GM12878 (cell line): ENCODE results near the gene DNMT3B. TPM values are rescaled to one million over a fixed set of nuclear protein-coding genes. Genes with fewer than 3 reads are reported as not detected.
A peak's percentile ranks its signal among the peaks of the same experiment; 100 is the strongest.

Source experiments
- BCL11A ChIP-seq: IDR thresholded peaks from 2 replicates; pipeline ENCODE4 v1.6.1; 2011; ENCODE audit warnings: low read depth, low read length
- CREB1 ChIP-seq: IDR thresholded peaks from 2 replicates; pipeline ENCODE4 v1.6.1; 2012; ENCODE audit warnings: low read depth, mild to moderate bottlenecking, inconsistent platforms
- CREM ChIP-seq: IDR thresholded peaks from 2 replicates; pipeline ENCODE4 v1.6.1; 2014; ENCODE audit warnings: antibody characterized with exemption, low read depth
- EED ChIP-seq: sonication (generic); IDR thresholded peaks from 2 replicates; pipeline ENCODE4 v1.6.1; 2016; ENCODE audit warnings: antibody characterized with exemption, low read depth
- EP300 ChIP-seq, 2 experiments: fragments of 150-350 bp in 1 of 2; IDR thresholded peaks; 2 replicates each; pipeline ENCODE4 v1.6.1; 2011 to 2012; ENCODE audit warnings: low read depth in 2 of 2, low read length in 2 of 2, borderline replicate concordance in 1 of 2, improper control_type of control experiment in 1 of 2, inconsistent platforms in 1 of 2; ENCODE audit not compliant: control insufficient read depth in 1 of 2
- ESRRA ChIP-seq: IDR thresholded peaks from 2 replicates; pipeline ENCODE4 v1.6.1; 2012; ENCODE audit warnings: mild to moderate bottlenecking, low read length, improper control_type of control experiment
- FOXM1 ChIP-seq: IDR thresholded peaks from 2 replicates; pipeline ENCODE4 v1.6.1; 2012; ENCODE audit warnings: low read depth, mild to moderate bottlenecking, inconsistent platforms, low read length, moderate library complexity
- GABPA ChIP-seq: IDR thresholded peaks from 2 replicates; pipeline ENCODE4 v1.6.1; 2014; ENCODE audit warnings: antibody characterized with exemption, low read depth, mild to moderate bottlenecking, inconsistent platforms
- IKZF1 ChIP-seq: fragments of 450-650 bp; conservative IDR thresholded peaks from 2 replicates; pipeline ENCODE4 v1.6.1; 2017; ENCODE audit warnings: antibody characterized with exemption, mild to moderate bottlenecking
- JUND ChIP-seq: IDR thresholded peaks from 2 replicates; pipeline ENCODE4 v1.6.1; 2012; ENCODE audit warnings: low read depth, mild to moderate bottlenecking, low read length, improper control_type of control experiment, moderate library complexity
- NFYA ChIP-seq: IDR thresholded peaks from 2 replicates; pipeline ENCODE4 v1.6.1; 2011; ENCODE audit warnings: low read depth, mild to moderate bottlenecking, low read length, improper control_type of control experiment, borderline replicate concordance
- RBBP5 ChIP-seq: fragments of 200-600 bp; sonication (generic); conservative IDR thresholded peaks from 2 replicates; pipeline ENCODE4 v1.6.1; 2016
- RUNX3 ChIP-seq: IDR thresholded peaks from 2 replicates; pipeline ENCODE4 v1.6.1; 2012; ENCODE audit warnings: low read length, inconsistent platforms
- SIX5 ChIP-seq: IDR thresholded peaks from 2 replicates; pipeline ENCODE4 v1.6.1; 2011; ENCODE audit warnings: mild to moderate bottlenecking, low read depth, low read length, moderate library complexity; ENCODE audit not compliant: severe bottlenecking
- SREBF1 ChIP-seq: IDR thresholded peaks from 2 replicates; pipeline ENCODE4 v1.6.1; 2012; ENCODE audit warnings: mild to moderate bottlenecking, low read length
- WRNIP1 ChIP-seq: IDR thresholded peaks from 2 replicates; pipeline ENCODE4 v1.6.1; 2011; ENCODE audit warnings: low read depth, low read length, improper control_type of control experiment, borderline replicate concordance
- ZBED1 ChIP-seq: IDR thresholded peaks from 2 replicates; pipeline ENCODE4 v1.6.1; 2016; ENCODE audit warnings: borderline replicate concordance
- ZNF217 ChIP-seq: fragments of 450-650 bp; IDR thresholded peaks from 2 replicates; pipeline ENCODE4 v1.6.1; 2017; ENCODE audit warnings: antibody characterized with exemption, mild to moderate bottlenecking
- ZNF384 ChIP-seq: IDR thresholded peaks from 2 replicates; pipeline ENCODE4 v1.6.1; 2012; ENCODE audit warnings: low read depth, mild to moderate bottlenecking, low read length, improper control_type of control experiment, borderline replicate concordance
- ZNF592 ChIP-seq: fragments of 450-650 bp; IDR thresholded peaks from 2 replicates; pipeline ENCODE4 v1.6.1; 2017; ENCODE audit warnings: mild to moderate bottlenecking, moderate library complexity
- ZSCAN29 ChIP-seq: fragments of 450-650 bp; IDR thresholded peaks from 2 replicates; pipeline ENCODE4 v1.6.1; 2017; ENCODE audit warnings: mild to moderate bottlenecking, moderate library complexity
- ZZZ3 ChIP-seq: IDR thresholded peaks from 2 replicates; pipeline ENCODE4 v1.6.1; 2011; ENCODE audit warnings: low read depth; ENCODE audit not compliant: control insufficient read depth, insufficient read length
- polyA plus RNA-seq, 11 experiments: library from polyadenylated mRNA; depleted of rRNA in 4 of 11; unstranded in 6 of 11; stranded (reverse) in 5 of 11; fragments of >200 nt; fragmentation: Nextera tagmentation in 4 of 11; fragmentation: Illumina TruSeq in 1 of 11; extraction: Ambion mirVana in 4 of 11; extraction: Trizol in 1 of 11; gene quantifications; 1 replicate in 1 of 11; 2 replicates in 10 of 11; pipeline versions ENCODE4 v1.2.1 to v1.2.3, GENCODE V29; 2011 to 2016; ENCODE audit warnings: inconsistent platforms in 2 of 11, missing spikeins in 2 of 11, low read depth in 1 of 11
- total RNA-seq, 4 experiments: library from RNA; depleted of rRNA in 3 of 4; stranded (reverse); fragments of >200 nt in 3 of 4; fragmentation: Illumina TruSeq in 1 of 4; extraction: Trizol in 1 of 4; gene quantifications; 2 replicates each; pipeline versions ENCODE4 v1.2.1 to v1.2.3, GENCODE V29; 2013 to 2021
- TF ChIP-seq, protein P1 (sequence below): fragments of 450-650 bp; IDR thresholded peaks from 2 replicates; pipeline ENCODE4 v1.6.1; 2017; ENCODE audit warnings: mild to moderate bottlenecking
- TF ChIP-seq, protein P2 (sequence below): fragments of 450-650 bp; formaldehyde crosslinking; IDR thresholded peaks from 2 replicates; pipeline ENCODE4 v1.5.0; 2022; ENCODE audit warnings: mild to moderate bottlenecking, missing genetic modification characterization

Gene DNMT3B
- total and polyA plus RNA-seq, 10 of the 15 experiments (the other 5 are each of a cell fraction or from before 2014, with no cell fraction given) = 0.23 to 1.9 (median 1.1) TPM

DNA sequence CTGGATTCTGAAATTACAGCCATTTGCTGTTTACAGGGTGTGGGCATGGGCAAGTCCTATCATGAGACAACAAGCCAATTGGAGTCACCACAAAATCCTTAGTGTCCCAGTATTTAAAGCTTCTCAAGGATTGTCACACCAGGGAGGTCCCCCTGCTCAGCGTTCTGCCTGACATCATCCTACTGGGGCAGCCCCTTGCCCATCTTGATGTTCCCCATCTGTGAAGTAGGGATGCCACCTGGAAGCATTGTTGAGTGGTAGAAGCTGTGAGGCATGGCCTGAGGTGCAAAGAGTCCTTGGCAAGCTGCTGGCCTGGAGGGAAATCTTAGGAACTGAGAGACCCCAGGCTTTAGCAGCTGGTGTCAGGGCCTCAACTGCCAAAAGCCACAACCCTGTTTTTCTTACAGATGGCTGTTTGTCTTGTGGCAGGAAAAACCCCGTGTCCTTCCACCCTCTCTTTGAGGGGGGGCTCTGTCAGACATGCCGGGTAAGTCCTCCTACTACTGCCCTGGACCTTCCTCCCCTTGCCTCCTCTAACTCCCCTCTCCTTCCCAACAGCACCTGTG lies 34.3 kb downstream of the DNMT3B start (continued):
- TF ChIP-seq ZNF592 = no peak
- TF ChIP-seq GABPA = no peak
- no peak for TF ChIP-seq FOXM1
- TF ChIP-seq RUNX3 = peak; percentile 37; the same call in 1 of the 2 replicates
- no peak for TF ChIP-seq ZNF217
- TF ChIP-seq ZNF384 = no peak
- TF ChIP-seq CREB1 = no peak
- TF ChIP-seq SREBF1 = no peak
- no peak for TF ChIP-seq WRNIP1
- no peak for TF ChIP-seq ESRRA
- TF ChIP-seq, protein P1, sequence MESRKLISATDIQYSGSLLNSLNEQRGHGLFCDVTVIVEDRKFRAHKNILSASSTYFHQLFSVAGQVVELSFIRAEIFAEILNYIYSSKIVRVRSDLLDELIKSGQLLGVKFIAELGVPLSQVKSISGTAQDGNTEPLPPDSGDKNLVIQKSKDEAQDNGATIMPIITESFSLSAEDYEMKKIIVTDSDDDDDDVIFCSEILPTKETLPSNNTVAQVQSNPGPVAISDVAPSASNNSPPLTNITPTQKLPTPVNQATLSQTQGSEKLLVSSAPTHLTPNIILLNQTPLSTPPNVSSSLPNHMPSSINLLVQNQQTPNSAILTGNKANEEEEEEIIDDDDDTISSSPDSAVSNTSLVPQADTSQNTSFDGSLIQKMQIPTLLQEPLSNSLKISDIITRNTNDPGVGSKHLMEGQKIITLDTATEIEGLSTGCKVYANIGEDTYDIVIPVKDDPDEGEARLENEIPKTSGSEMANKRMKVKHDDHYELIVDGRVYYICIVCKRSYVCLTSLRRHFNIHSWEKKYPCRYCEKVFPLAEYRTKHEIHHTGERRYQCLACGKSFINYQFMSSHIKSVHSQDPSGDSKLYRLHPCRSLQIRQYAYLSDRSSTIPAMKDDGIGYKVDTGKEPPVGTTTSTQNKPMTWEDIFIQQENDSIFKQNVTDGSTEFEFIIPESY = no peak
- no peak for TF ChIP-seq NFYA
- TF ChIP-seq ZZZ3 = no peak
- no peak for TF ChIP-seq ZSCAN29
- no peak for TF ChIP-seq CREM
- TF ChIP-seq, protein P2, sequence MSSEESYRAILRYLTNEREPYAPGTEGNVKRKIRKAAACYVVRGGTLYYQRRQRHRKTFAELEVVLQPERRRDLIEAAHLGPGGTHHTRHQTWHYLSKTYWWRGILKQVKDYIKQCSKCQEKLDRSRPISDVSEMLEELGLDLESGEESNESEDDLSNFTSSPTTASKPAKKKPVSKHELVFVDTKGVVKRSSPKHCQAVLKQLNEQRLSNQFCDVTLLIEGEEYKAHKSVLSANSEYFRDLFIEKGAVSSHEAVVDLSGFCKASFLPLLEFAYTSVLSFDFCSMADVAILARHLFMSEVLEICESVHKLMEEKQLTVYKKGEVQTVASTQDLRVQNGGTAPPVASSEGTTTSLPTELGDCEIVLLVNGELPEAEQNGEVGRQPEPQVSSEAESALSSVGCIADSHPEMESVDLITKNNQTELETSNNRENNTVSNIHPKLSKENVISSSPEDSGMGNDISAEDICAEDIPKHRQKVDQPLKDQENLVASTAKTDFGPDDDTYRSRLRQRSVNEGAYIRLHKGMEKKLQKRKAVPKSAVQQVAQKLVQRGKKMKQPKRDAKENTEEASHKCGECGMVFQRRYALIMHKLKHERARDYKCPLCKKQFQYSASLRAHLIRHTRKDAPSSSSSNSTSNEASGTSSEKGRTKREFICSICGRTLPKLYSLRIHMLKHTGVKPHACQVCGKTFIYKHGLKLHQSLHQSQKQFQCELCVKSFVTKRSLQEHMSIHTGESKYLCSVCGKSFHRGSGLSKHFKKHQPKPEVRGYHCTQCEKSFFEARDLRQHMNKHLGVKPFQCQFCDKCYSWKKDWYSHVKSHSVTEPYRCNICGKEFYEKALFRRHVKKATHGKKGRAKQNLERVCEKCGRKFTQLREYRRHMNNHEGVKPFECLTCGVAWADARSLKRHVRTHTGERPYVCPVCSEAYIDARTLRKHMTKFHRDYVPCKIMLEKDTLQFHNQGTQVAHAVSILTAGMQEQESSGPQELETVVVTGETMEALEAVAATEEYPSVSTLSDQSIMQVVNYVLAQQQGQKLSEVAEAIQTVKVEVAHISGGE = no peak
- TF ChIP-seq RBBP5 = no peak
- peak; percentile 64; the same call in 1 of the 2 replicates for TF ChIP-seq IKZF1
- no peak for TF ChIP-seq BCL11A
- TF ChIP-seq EP300 (IDR thresholded peaks at IDR 0.05; ENCODE audit: borderline replicate concordance in 1 of 2, control insufficient read depth in 1 of 2, low read depth in 2 of 2, low read length in 2 of 2) = peak; percentile 22 to 50; a peak in 2 of 4 replicates
- TF ChIP-seq EED = 0 out of 2 replicates have a peak, but pooled peaks have one; percentile 16
- no peak for TF ChIP-seq ZBED1
- no peak for TF ChIP-seq SIX5
- no peak for TF ChIP-seq JUND
